ENCODE measurements around the gene ANAPC1.
"Not testable (repeated sequence)": the region's sequence is repeated elsewhere in the genome, so short reads cannot be mapped to it uniquely, and the experiment has no call there.

Gene ANAPC1, protein sequence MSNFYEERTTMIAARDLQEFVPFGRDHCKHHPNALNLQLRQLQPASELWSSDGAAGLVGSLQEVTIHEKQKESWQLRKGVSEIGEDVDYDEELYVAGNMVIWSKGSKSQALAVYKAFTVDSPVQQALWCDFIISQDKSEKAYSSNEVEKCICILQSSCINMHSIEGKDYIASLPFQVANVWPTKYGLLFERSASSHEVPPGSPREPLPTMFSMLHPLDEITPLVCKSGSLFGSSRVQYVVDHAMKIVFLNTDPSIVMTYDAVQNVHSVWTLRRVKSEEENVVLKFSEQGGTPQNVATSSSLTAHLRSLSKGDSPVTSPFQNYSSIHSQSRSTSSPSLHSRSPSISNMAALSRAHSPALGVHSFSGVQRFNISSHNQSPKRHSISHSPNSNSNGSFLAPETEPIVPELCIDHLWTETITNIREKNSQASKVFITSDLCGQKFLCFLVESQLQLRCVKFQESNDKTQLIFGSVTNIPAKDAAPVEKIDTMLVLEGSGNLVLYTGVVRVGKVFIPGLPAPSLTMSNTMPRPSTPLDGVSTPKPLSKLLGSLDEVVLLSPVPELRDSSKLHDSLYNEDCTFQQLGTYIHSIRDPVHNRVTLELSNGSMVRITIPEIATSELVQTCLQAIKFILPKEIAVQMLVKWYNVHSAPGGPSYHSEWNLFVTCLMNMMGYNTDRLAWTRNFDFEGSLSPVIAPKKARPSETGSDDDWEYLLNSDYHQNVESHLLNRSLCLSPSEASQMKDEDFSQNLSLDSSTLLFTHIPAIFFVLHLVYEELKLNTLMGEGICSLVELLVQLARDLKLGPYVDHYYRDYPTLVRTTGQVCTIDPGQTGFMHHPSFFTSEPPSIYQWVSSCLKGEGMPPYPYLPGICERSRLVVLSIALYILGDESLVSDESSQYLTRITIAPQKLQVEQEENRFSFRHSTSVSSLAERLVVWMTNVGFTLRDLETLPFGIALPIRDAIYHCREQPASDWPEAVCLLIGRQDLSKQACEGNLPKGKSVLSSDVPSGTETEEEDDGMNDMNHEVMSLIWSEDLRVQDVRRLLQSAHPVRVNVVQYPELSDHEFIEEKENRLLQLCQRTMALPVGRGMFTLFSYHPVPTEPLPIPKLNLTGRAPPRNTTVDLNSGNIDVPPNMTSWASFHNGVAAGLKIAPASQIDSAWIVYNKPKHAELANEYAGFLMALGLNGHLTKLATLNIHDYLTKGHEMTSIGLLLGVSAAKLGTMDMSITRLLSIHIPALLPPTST (N-terminal part only)

GRCh38 chr2:111883661-111884591 lies at the start of gene ANAPC1:
TSS of gene ANAPC1 (minus strand) at chr2:111884193. CDS start at chr2:111880825, 3,368 bp downstream.
- peak; percentile 90 for DNase-seq (ENCODE audit: low spot score)

DNA sequence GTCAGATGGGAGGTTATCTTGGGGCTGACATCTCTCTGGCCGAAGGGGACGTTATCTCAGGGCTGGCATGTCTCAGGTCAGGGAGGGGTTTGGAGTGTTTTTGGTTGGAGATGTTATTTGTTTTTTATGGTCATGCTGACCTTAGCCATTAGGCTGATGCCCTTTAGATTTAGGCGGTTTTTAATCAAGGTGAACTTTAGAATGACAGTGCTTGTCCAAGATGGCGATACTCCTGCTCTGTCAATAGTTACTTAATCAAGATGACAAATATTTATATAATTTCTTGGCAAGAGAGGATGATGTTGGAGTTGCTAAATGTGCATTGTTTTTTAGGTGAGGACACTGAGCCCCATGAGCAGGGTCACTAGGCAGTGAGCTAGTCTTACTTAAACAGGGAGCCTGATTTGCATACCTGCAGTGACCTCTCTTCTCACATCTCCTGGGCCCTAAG lies 48.9 kb upstream of the ANAPC1 start:
- no peak for DNase-seq (ENCODE audit: low spot score)

GRCh38 chr2:111930875-111931274 lies 46.9 kb upstream of the ANAPC1 start:
- peak; percentile 81 for DNase-seq (ENCODE audit: low spot score)

DNA sequence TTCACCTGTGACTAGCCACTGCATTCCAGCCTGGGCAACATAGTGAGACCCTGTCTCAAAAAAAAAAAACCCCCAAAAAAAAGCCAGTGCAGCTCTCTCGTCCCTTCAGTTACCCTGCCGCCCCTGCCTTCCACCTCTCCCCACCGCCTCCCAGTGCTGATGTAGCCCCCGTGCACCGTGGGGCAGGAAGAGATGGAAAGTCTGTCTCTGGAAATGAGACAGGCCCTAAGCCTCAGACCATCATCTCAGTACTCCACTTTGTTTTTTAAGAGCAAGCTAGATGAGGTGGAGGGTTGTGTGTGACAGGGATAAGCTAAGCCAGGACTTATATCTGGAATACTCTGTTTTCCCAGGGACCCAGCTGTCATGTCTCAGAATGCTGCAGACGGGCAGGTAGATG lies 46.4 kb upstream of the ANAPC1 start:
- DNase-seq (ENCODE audit: low spot score): peak; percentile 34

GRCh38 chr2:111927723-111928122 lies 43.7 kb upstream of the ANAPC1 start:
- DNase-seq (ENCODE audit: low spot score): no peak

- no peak for DNase-seq (ENCODE audit: low spot score)
Observed at GRCh38 chr2:111924617-111925107, 40.7 kb upstream of the ANAPC1 start.

- no peak for DNase-seq (ENCODE audit: low spot score)
Observed at GRCh38 chr2:111923276-111923804, 39.3 kb upstream of the ANAPC1 start.

GRCh38 chr2:111919794-111920608 lies 36.0 kb upstream of the ANAPC1 start:
- no peak for DNase-seq (ENCODE audit: low spot score)

- DNase-seq (ENCODE audit: low spot score): no peak
Observed at GRCh38 chr2:111919365-111919764, 35.4 kb upstream of the ANAPC1 start.

GRCh38 chr2:111918383-111918806 lies 34.4 kb upstream of the ANAPC1 start:
- DNase-seq (ENCODE audit: low spot score): no peak

GRCh38 chr2:111917106-111917505 lies 33.1 kb upstream of the ANAPC1 start:
- no peak for DNase-seq (ENCODE audit: low spot score)

- DNase-seq (ENCODE audit: low spot score): no peak
Observed at GRCh38 chr2:111912547-111912946, 28.6 kb upstream of the ANAPC1 start.

- DNase-seq (ENCODE audit: low spot score): not testable (repeated sequence)
Observed at GRCh38 chr2:111911295-111911977, 27.4 kb upstream of the ANAPC1 start.

GRCh38 chr2:111910609-111911277 lies 26.8 kb upstream of the ANAPC1 start:
- no peak for DNase-seq (ENCODE audit: low spot score)

DNA sequence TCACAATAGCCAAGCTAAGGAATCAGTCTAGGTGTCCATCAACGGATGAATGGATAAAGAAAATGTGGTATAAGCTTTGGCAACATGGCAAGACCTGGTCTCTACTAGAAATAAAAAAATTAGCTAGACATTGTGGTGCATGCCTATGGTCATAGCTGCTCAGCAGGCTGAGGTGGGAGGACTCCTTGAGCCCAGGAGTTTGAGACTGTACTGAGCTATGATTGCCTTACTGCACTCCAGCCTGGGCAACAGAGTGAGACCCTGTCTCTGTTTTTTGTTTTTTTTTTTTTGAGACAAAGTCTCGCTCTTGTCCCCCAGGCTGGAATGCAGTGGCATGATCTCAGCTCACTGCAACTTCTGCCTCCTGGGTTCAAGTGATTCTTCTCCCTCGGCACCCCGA lies 26.0 kb upstream of the ANAPC1 start:
- not testable (repeated sequence) for DNase-seq (ENCODE audit: low spot score)

- DNase-seq (ENCODE audit: low spot score): no peak
Observed at GRCh38 chr2:111909079-111909478, 25.1 kb upstream of the ANAPC1 start.

DNA sequence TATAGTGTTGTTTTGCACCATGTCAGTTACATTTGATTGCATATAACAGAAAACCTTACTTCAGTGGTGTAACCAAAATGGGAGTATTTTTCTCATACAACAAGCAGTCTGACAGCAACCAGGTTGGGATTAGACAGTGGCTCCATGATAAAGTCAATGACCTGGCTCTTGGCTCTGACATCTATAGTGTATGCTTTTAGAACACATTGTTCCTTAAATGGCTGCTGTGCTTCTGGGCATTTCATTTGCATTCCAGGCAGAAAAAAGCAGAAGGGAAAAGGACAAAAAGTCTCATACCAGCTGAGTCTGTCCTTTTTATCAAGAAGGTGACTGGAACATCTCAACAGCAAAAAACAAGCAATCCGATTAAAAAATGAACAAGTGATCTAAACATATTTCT lies 24.6 kb upstream of the ANAPC1 start:
- DNase-seq (ENCODE audit: low spot score): no peak

DNA sequence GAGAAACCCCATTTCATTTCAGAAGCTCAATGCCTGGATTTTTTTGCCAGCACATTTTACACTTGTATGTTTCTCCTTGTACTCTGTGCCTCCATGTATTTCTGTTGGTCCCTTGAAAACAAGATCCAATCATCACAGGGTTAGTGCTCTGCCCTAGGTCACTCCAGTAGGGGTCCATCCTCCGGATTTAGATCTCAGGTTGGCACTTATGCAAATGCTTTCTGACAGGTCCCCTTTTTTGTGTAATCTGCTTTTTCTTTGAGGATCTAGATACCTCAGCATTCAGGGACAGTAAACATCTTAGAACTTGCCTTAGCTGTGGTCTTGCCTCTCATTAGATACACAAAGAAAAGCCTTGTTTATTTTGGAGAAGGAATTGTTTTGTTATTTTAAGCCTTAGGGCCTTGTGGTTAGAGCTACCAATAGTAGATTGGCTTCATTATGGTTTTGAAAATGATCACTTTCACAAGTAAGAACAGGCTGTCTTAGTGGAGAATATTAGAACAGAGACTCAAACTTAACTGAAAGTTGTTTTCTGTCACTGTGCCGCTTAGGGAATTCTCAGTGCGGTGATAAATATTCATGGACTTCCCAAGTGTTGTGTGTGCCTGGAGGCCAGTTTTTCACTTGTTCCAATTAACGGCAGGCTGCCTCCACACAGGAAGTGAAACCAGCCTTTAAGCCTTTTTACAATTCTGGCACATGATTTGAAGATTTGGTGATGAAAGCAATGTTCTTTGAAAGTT lies 22.2 kb upstream of the ANAPC1 start:
- no peak for DNase-seq (ENCODE audit: low spot score)
